Measurements from ENCODE around the gene U2AF2. TPM values are rescaled to one million over a fixed set of nuclear protein-coding genes. Genes with fewer than 3 reads are reported as not detected.

U2AF2 gene
- total RNA-seq, 1 experiment from 2014 or later: 321 TPM

GRCh38 chr19:55613930-55614710 is 40.7 kb upstream of the U2AF2 start:
- H3K23me2 ChIP-seq (ENCODE audit: insufficient read length, low read depth, low read length, poor library complexity, severe bottlenecking): no peaks in the 10 kb centered on the region
- H3K27me3 ChIP-seq (ENCODE audit: insufficient read depth, low read length): no peaks in the 10 kb centered on the region
- H4K5ac ChIP-seq (ENCODE audit: insufficient read length, low read depth, low read length): no peak overlapping the region
- no peak overlapping the region for H2BK120ac ChIP-seq (ENCODE audit: low read depth, low read length, poor library complexity, severe bottlenecking)
- Mint-ChIP-seq H3K4me1 (peaks cover 0 to 2% of the 10 kb centered on the region in 2 experiments; a peak in 1 of 4 replicates), H3K36me3 (ENCODE audit: insufficient read depth in 1 of 3, low read depth in 3 of 3) (peaks cover 15 to 40% (median 36%) of the 10 kb centered on the region in 3 experiments), H3K27ac (no peak overlapping the region), H3K9me3 (no peaks in the 10 kb centered on the region), H3K27me3 (ENCODE audit: low read depth) (peaks cover 2% of the 10 kb centered on the region), H3K4me3 (no peak overlapping the region)
- no peak overlapping the region for H2AK5ac ChIP-seq (ENCODE audit: insufficient read length, low read length)
- no peak overlapping the region for H3K23ac ChIP-seq (ENCODE audit: insufficient read length, low read depth, low read length)
- WGBS (ENCODE audit: extremely low coverage, insufficient read length, low lambda C conversion rate): no CpG with 5 or more reads among the region's 75 CpGs
- no peak overlapping the region for H3K27ac ChIP-seq (ENCODE audit: insufficient read length, low read depth, low read length)
- H3K79me2 ChIP-seq (ENCODE audit: insufficient read depth, low read length): 0 out of 2 replicates have a peak, but pooled peaks cover 1% of the 10 kb centered on the region
- no peak overlapping the region for H3K14ac ChIP-seq (ENCODE audit: insufficient read depth, low read length)
- no peaks in the 10 kb centered on the region for H3K79me1 ChIP-seq (ENCODE audit: insufficient read depth, low read depth, low read length, poor library complexity, severe bottlenecking)
- no peak overlapping the region for H3K4me2 ChIP-seq (ENCODE audit: insufficient read depth, insufficient read length, low read length)
- H3K18ac ChIP-seq (ENCODE audit: insufficient read length, low read depth, low read length): no peak overlapping the region
- no peak overlapping the region for H4K91ac ChIP-seq (ENCODE audit: insufficient read length, low read depth, low read length)
- no peak overlapping the region for H2AFZ ChIP-seq (ENCODE audit: low read length)
- no peak overlapping the region for H3T11ph ChIP-seq (ENCODE audit: low read length)
- no peak for DNase-seq
- H2BK15ac ChIP-seq (ENCODE audit: low read depth, low read length): no peak overlapping the region
- H4K8ac ChIP-seq (replicated peaks; ENCODE audit: insufficient read length, low read depth, low read length): no peak overlapping the region
- no peak overlapping the region for H2BK5ac ChIP-seq (ENCODE audit: insufficient read length, low read length)
- H2BK12ac ChIP-seq (ENCODE audit: insufficient read length, low read depth, low read length): no peak overlapping the region
- TF ChIP-seq CTCF (conservative IDR thresholded peaks at IDR 0.05): no peak
- no peak overlapping the region for H2BK20ac ChIP-seq (ENCODE audit: low read depth, low read length, poor library complexity, severe bottlenecking)
- no peak overlapping the region for H3K9ac ChIP-seq (ENCODE audit: extremely low read depth, insufficient read length, low read length)
- no peak overlapping the region for H3K56ac ChIP-seq (ENCODE audit: insufficient read length, low read depth, low read length)
- H3K4me1 ChIP-seq (ENCODE audit: insufficient read depth, low read length): no peaks in the 10 kb centered on the region
- H3K4ac ChIP-seq (ENCODE audit: low read depth, low read length): no peak overlapping the region
- H3K9me3 ChIP-seq (ENCODE audit: control insufficient read depth, low read depth, low read length): no peaks in the 10 kb centered on the region
- no peaks in the 10 kb centered on the region for H4K20me1 ChIP-seq (ENCODE audit: control insufficient read depth, insufficient read depth, insufficient read length)
